Measurements from ENCODE around the gene RBM47.

RBM47 gene

DNA sequence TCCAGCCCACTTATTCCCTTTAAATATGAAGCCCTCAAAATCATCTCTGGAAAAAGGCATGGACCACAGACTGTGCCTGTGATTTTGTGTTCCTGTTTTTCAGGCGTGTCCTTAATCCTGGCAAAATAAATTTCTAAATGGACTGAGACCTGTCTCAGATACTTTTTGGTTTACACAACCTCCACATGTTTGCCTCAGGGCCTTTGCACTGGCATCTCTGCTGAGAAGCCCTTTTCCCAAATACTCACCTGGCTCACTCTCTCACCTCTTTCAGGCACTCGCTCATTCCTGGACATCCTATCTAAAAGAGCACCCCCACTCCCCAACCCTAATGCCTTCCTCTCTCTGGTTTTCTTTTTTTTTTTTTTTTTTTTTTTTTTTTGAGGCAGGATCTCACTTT lies 254.0 kb downstream of the RBM47 start:
- no peak for TF ChIP-seq GATA2 (IDR thresholded peaks at IDR 0.05; ENCODE audit: low read depth, low read length)
- no peak for TF ChIP-seq GATA3 (IDR thresholded peaks at IDR 0.05; ENCODE audit: low read depth, low read length)

DNA sequence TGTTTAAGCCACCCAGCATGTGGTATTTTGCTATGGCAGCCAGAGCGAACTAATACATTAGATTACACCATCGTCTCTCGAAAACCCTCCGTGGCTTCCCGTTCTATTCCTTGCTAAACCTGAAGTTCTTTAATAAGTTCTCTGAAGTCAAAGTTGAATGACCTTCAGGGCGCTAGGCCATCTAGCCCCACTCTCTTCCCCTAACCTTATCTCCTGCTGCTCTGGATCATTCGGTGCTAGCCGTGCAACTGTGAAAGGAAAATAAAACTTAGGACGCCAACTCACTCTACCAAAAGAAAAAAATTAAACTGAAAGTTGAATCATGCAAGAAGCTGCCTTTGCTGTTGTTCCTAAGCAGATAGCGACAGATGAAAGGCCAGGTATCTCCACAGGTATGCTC lies 254.6 kb downstream of the RBM47 start:
- TF ChIP-seq GATA2 (IDR thresholded peaks at IDR 0.05; ENCODE audit: low read depth, low read length) (no peak), GATA3 (IDR thresholded peaks at IDR 0.05; ENCODE audit: low read depth, low read length) (no peak)

DNA sequence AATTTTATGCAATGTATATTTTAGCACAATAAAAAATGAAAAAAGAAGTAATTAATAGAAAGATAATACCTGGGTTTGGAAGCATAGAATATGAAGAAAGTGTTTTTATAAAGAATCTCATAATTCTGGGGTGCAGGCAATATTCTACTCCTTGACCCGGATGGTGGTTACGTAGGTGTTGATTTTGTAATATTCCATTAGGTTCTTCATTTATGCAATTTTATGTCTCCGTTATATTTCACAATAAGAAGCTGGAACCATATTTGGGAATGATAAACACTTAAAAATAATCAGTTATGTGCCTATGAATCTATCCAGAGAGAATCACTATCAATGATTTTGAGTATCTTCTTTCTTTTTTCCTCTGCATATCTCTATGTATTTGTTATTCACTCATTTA lies 256.0 kb downstream of the RBM47 start:
- no peak for TF ChIP-seq GATA3 (IDR thresholded peaks at IDR 0.05; ENCODE audit: low read depth, low read length)
- no peak for TF ChIP-seq GATA2 (IDR thresholded peaks at IDR 0.05; ENCODE audit: low read depth, low read length)

Data from SH-SY5Y (cell line).